Keratinocyte (primary cell): ENCODE results near the gene ANKRD60. TPM values are rescaled to one million over a fixed set of nuclear protein-coding genes. Genes with fewer than 3 reads are reported as not detected.

Experiments used
- DNase-seq: peaks from one replicate; pipeline ENCODE4 v3.0.0-alpha.2; 2011; ENCODE audit warnings: low read depth, missing footprints, low spot score
- FAIRE-seq: peaks from 2 replicates; lab custom pipeline; 2011; peaks lifted over from hg19 to GRCh38; lab: Jason Lieb, UNC
- H2AFZ ChIP-seq: 2 replicates; pipeline ENCODE4 v1.6.0; 2012; ENCODE audit warnings: low read length, control low read depth, inconsistent platforms; ENCODE audit not compliant: control insufficient read depth
- H3K27ac ChIP-seq: 2 replicates; pipeline ENCODE4 v1.5.1; 2011; ENCODE audit warnings: low read length; ENCODE audit not compliant: control insufficient read depth, insufficient read depth
- H3K27me3 ChIP-seq: 3 replicates; pipeline ENCODE4 v1.6.0; 2011; ENCODE audit warnings: low read length; ENCODE audit not compliant: control insufficient read depth, insufficient read depth; ENCODE audit errors: extremely low read depth
- H3K36me3 ChIP-seq, 2 experiments: 2 replicates in 1 of 2; 3 replicates in 1 of 2; pipeline ENCODE4 v1.5.1; 2011; ENCODE audit warnings: low read length in 2 of 2, mild to moderate bottlenecking in 1 of 2; ENCODE audit not compliant: control insufficient read depth in 2 of 2, insufficient read depth in 2 of 2; ENCODE audit errors: extremely low read depth in 1 of 2
- H3K4me1 ChIP-seq: 3 replicates; pipeline ENCODE4 v1.5.1; 2011; ENCODE audit warnings: low read length; ENCODE audit not compliant: control insufficient read depth, insufficient read depth; ENCODE audit errors: extremely low read depth
- H3K4me2 ChIP-seq: 3 replicates; pipeline ENCODE4 v1.6.0; 2011; ENCODE audit warnings: low read depth, low read length; ENCODE audit not compliant: control insufficient read depth, insufficient read depth; ENCODE audit errors: extremely low read depth
- H3K4me3 ChIP-seq, 3 experiments: fragments of 200-600 bp in 1 of 3; sonication (generic) in 1 of 3; 2 replicates in 2 of 3; 3 replicates in 1 of 3; pipeline ENCODE4 v1.5.1; 2011 to 2016; ENCODE audit warnings: low read length in 3 of 3, mild to moderate bottlenecking in 3 of 3, control low read depth in 2 of 3, inconsistent platforms in 1 of 3, low read depth in 1 of 3, mixed read lengths in 1 of 3, mixed run types in 1 of 3, moderate library complexity in 1 of 3; ENCODE audit not compliant: control insufficient read depth in 2 of 3, insufficient read depth in 2 of 3; ENCODE audit errors: extremely low read depth in 1 of 3
- H3K79me2 ChIP-seq: 2 replicates; pipeline ENCODE4 v1.6.0; 2012; ENCODE audit warnings: low read length; ENCODE audit not compliant: control insufficient read depth, insufficient read depth
- H3K9ac ChIP-seq: 3 replicates; pipeline ENCODE4 v1.6.0; 2011; ENCODE audit warnings: low read length; ENCODE audit not compliant: control insufficient read depth, insufficient read depth; ENCODE audit errors: extremely low read depth
- H3K9me1 ChIP-seq: 3 replicates; pipeline ENCODE4 v1.6.0; 2011; ENCODE audit warnings: low read length; ENCODE audit not compliant: control insufficient read depth, insufficient read depth; ENCODE audit errors: extremely low read depth
- H3K9me3 ChIP-seq: 2 replicates; pipeline ENCODE4 v1.5.1; 2012; ENCODE audit warnings: low read depth, low read length; ENCODE audit not compliant: control insufficient read depth
- H4K20me1 ChIP-seq: 3 replicates; pipeline ENCODE4 v1.6.0; 2011; ENCODE audit warnings: low read length; ENCODE audit not compliant: control insufficient read depth, insufficient read depth; ENCODE audit errors: extremely low read depth
- CTCF ChIP-seq, 3 experiments: IDR thresholded peaks in 1 of 3; conservative IDR thresholded peaks in 1 of 3; optimal IDR thresholded peaks in 1 of 3; 2 replicates in 2 of 3; 3 replicates in 1 of 3; pipeline versions ENCODE3 to v1.5.1; 2011; ENCODE audit warnings: low read length in 3 of 3, mild to moderate bottlenecking in 3 of 3, moderate library complexity in 2 of 3, control low read depth in 1 of 3, inconsistent platforms in 1 of 3; ENCODE audit not compliant: insufficient read depth in 2 of 3; ENCODE audit errors: extremely low read depth in 1 of 3
- EZH2 ChIP-seq: IDR thresholded peaks from one replicate; pipeline ENCODE4 v1.6.1; 2012; ENCODE audit warnings: inconsistent platforms, mild to moderate bottlenecking, low read length, moderate library complexity
- dilution Hi-C: fragments of 300-500 bp; cut with MboI; formaldehyde crosslinking; loops from one replicate; pipeline ENCODE4 v1.7.0; 2020; ENCODE audit warnings: low sequenced_read_pairs; ENCODE audit not compliant: extremely low pct_ligation_motif_present
- polyA plus RNA-seq, 5 experiments: library from polyadenylated mRNA; depleted of rRNA in 3 of 5; stranded (reverse) in 3 of 5; stranded (forward) in 1 of 5; unstranded in 1 of 5; fragments of >200 nt; gene quantifications; 1 replicate in 1 of 5; 2 replicates in 3 of 5; 3 replicates in 1 of 5; pipeline versions ENCODE4 v1.2.1 to v1.2.3, GENCODE V29; 2011 to 2012; ENCODE audit warnings: missing spikeins in 2 of 5, low read depth in 1 of 5, low replicate concordance in 1 of 5

ANKRD60 gene
- polyA plus RNA-seq, 1 donor (not counting 4 experiments of a cell fraction or from before 2014, with no cell fraction given) = not detected

GRCh38 chr20:58169450-58169849 lies 59.0 kb downstream of the ANKRD60 start:
- H3K9ac ChIP-seq = no peak overlapping the region
- H3K9me1 ChIP-seq = no peaks in the 10 kb centered on the region
- H3K4me2 ChIP-seq = no peak overlapping the region
- dilution Hi-C loops = no loop called here
- H2AFZ ChIP-seq = no peak overlapping the region
- H4K20me1 ChIP-seq = no peaks in the 10 kb centered on the region
- DNase-seq (no peak), FAIRE-seq (no peak)
- no peaks in the 10 kb centered on the region for H3K4me1 ChIP-seq
- TF ChIP-seq EZH2 (no peak), CTCF (optimal IDR thresholded peaks at IDR 0.05 in 1 of 3, IDR thresholded peaks at IDR 0.05 in 1 of 3, conservative IDR thresholded peaks at IDR 0.05 in 1 of 3; ENCODE audit: extremely low read depth in 1 of 3, insufficient read depth in 2 of 3, low read length in 3 of 3) (no peak)
- H3K9me3 ChIP-seq = no peaks in the 10 kb centered on the region
- H3K27ac ChIP-seq = no peak overlapping the region
- no peaks in the 10 kb centered on the region for H3K79me2 ChIP-seq
- peaks cover 57% of the 10 kb centered on the region for H3K27me3 ChIP-seq
- H3K4me3 ChIP-seq = no peak overlapping the region
- H3K36me3 ChIP-seq = no peaks in the 10 kb centered on the region

GRCh38 chr20:58168843-58169242 lies 59.6 kb downstream of the ANKRD60 start:
- no peak for DNase-seq
- H3K4me1 ChIP-seq = no peaks in the 10 kb centered on the region
- H3K9me3 ChIP-seq = no peaks in the 10 kb centered on the region
- H3K9me1 ChIP-seq = no peaks in the 10 kb centered on the region
- H3K27ac ChIP-seq = no peak overlapping the region
- H3K4me3 ChIP-seq = no peak overlapping the region
- TF ChIP-seq EZH2 (no peak), CTCF (optimal IDR thresholded peaks at IDR 0.05 in 1 of 3, IDR thresholded peaks at IDR 0.05 in 1 of 3, conservative IDR thresholded peaks at IDR 0.05 in 1 of 3; ENCODE audit: extremely low read depth in 1 of 3, insufficient read depth in 2 of 3, low read length in 3 of 3) (no peak)
- no peaks in the 10 kb centered on the region for H3K36me3 ChIP-seq
- FAIRE-seq = no peak
- peaks cover 56% of the 10 kb centered on the region for H3K27me3 ChIP-seq
- no peak overlapping the region for H3K9ac ChIP-seq
- no peaks in the 10 kb centered on the region for H4K20me1 ChIP-seq
- no peaks in the 10 kb centered on the region for H3K79me2 ChIP-seq
- no peak overlapping the region for H3K4me2 ChIP-seq
- dilution Hi-C loops = no loop called here
- no peak overlapping the region for H2AFZ ChIP-seq
